ENCODE measurements around the gene LSM7. TPM values are rescaled to one million over a fixed set of nuclear protein-coding genes. Genes with fewer than 3 reads are reported as not detected.

LSM7 gene
- total RNA-seq, 1 experiment from 2014 or later, result 97.3 TPM

DNA sequence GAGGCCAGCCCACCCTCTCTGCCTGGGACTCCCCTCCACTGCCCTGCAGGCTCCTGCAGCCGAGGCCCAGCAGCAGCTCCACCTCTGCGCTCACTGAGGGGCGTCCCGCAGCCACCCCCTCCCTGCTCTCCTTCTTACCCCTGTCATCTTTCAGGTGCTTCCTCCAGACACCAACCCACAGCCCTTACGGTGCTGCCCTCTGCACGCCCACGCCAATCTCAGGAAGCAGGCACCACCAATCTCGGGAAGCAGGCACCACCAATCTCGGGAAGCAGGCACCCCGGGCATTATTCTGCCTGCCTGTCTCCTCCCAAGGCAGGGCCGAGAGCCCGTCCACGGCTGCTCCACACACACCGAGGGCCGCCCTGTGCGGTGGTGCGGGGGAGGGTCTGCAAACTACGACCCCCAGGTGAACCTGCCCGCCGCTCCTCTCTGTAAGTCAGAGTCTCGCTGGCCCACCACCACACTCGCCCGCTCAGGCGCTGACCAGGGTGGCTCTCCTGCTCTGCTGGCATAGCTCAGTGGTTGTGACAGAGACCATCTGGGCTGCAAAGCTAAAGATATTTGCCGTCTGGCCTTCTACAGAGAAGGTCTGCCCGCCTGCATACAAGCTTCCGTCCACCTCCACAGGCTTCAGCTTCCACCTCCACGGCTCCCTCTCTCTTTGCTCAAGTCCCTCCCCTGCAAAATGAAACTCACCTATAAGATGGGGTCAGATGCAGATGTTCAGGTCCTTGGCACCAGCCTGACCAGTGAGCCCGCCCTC is 2.9 kb downstream of the LSM7 start:
- no peak for DNase-seq (ENCODE audit: low read depth, low spot score)

DNA sequence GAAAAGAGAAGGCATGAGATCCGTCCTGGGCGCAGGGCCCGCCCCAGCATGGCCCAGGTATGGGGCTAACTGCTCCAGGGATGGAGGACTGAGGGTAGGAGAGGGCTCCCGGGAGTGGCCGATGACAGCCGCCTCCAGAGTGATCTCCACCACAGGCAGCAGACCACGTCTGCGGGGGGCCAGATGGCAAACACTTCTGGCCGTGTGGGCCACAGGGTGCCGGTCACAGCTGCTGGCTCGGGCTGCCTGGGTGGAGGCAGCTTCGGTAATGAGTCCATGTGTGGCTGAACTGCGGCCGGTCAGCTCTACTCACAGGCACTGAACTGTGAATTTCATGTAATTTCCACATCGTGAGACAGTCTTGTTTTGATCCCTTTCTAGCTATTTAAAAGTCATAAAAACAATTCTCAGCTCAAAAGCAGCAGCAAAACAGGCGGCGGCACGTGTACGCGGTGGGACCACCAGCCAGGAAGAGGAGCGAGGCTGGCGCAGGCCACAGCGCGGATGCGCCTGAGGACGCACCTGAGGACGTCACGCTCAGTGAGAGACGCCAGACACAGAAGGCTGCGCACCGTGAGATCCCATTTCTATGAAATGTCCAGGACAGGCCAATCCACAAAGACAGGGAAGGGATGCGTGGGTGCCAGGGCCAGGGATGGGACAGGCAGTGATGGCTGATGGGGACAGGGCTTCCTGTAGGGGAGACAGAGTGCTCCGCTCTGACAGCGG is 4.0 kb downstream of the LSM7 start:
- ATAC-seq (no peak), DNase-seq (ENCODE audit: low read depth, low spot score) (no peak)
- POLR2A ChIA-PET, result no interaction called here
- peaks cover 3% of the 10 kb centered on the region; the same call in 1 of the 2 replicates for H3K4me1 ChIP-seq (ENCODE audit: control insufficient read depth, insufficient read depth, low read length)
- in situ Hi-C loops (cut with HindIII; ENCODE audit: low pct_unique_long_range_greater_than_20kb, low sequenced_read_pairs), result no loop called here
- no TSS peak for BruUV-seq (replicated peaks)
- H3K27me3 ChIP-seq (ENCODE audit: control insufficient read depth, insufficient read depth, low read length), result no peaks in the 10 kb centered on the region
- intact Hi-C loops (cut with micrococcal nuclease; ENCODE audit: unreplicated experiment), result no loop called here
- H3K36me3 ChIP-seq (ENCODE audit: control insufficient read depth, insufficient read depth, low read length), result peaks cover 3% of the 10 kb centered on the region; the same call in 1 of the 2 replicates
- TF ChIP-seq REST (IDR thresholded peaks at IDR 0.05; ENCODE audit: insufficient read depth in 1 of 2, low read depth in 2 of 2, low read length in 1 of 2), result no peak
- no peak for TF ChIP-seq POLR2AphosphoS5 (IDR thresholded peaks at IDR 0.05; ENCODE audit: low read depth, low read length)
- TF ChIP-seq TCF7L2 (IDR thresholded peaks at IDR 0.05; ENCODE audit: low read depth, low read length), result no peak
- TF ChIP-seq, protein P1, sequence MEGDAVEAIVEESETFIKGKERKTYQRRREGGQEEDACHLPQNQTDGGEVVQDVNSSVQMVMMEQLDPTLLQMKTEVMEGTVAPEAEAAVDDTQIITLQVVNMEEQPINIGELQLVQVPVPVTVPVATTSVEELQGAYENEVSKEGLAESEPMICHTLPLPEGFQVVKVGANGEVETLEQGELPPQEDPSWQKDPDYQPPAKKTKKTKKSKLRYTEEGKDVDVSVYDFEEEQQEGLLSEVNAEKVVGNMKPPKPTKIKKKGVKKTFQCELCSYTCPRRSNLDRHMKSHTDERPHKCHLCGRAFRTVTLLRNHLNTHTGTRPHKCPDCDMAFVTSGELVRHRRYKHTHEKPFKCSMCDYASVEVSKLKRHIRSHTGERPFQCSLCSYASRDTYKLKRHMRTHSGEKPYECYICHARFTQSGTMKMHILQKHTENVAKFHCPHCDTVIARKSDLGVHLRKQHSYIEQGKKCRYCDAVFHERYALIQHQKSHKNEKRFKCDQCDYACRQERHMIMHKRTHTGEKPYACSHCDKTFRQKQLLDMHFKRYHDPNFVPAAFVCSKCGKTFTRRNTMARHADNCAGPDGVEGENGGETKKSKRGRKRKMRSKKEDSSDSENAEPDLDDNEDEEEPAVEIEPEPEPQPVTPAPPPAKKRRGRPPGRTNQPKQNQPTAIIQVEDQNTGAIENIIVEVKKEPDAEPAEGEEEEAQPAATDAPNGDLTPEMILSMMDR (IDR thresholded peaks at IDR 0.05), result no peak
- TF ChIP-seq SIN3A (IDR thresholded peaks at IDR 0.05; ENCODE audit: borderline replicate concordance, insufficient read depth, low read depth, low read length), result no peak
- H3K9me3 ChIP-seq (ENCODE audit: control insufficient read depth, insufficient read depth, low read depth, low read length), result no peaks in the 10 kb centered on the region
- H3K27ac ChIP-seq (ENCODE audit: low read length), result no peak overlapping the region
- CTCF ChIA-PET, result no interaction called here
- no peak overlapping the region for H3K4me3 ChIP-seq (ENCODE audit: low read depth in 2 of 2, low read length in 2 of 2)

More for the DNA sequence above, 2.9 kb downstream of the LSM7 start:
- Histone ChIP-seq H3K27ac (ENCODE audit: low read length) (no peak overlapping the region), H3K36me3 (ENCODE audit: control insufficient read depth, insufficient read depth, low read length) (peaks cover 3% of the 10 kb centered on the region; the same call in 1 of the 2 replicates), H3K27me3 (ENCODE audit: control insufficient read depth, insufficient read depth, low read length) (no peaks in the 10 kb centered on the region), H3K9me3 (ENCODE audit: control insufficient read depth, insufficient read depth, low read depth, low read length) (no peaks in the 10 kb centered on the region), H3K4me1 (ENCODE audit: control insufficient read depth, insufficient read depth, low read length) (peaks cover 3% of the 10 kb centered on the region; the same call in 1 of the 2 replicates), H3K4me3 (ENCODE audit: low read depth in 2 of 2, low read length in 2 of 2) (no peak overlapping the region)
- ChIA-PET CTCF (no interaction called here), POLR2A (no interaction called here)
- TF ChIP-seq POLR2AphosphoS5 (IDR thresholded peaks at IDR 0.05; ENCODE audit: low read depth, low read length) (no peak), TCF7L2 (IDR thresholded peaks at IDR 0.05; ENCODE audit: low read depth, low read length) (no peak), SIN3A (IDR thresholded peaks at IDR 0.05; ENCODE audit: borderline replicate concordance, insufficient read depth, low read depth, low read length) (no peak), REST (IDR thresholded peaks at IDR 0.05; ENCODE audit: insufficient read depth in 1 of 2, low read depth in 2 of 2, low read length in 1 of 2) (no peak)
- TF ChIP-seq, protein P1 (IDR thresholded peaks at IDR 0.05), result no peak
- in situ Hi-C loops (cut with HindIII; ENCODE audit: low pct_unique_long_range_greater_than_20kb, low sequenced_read_pairs) (no loop called here), intact Hi-C loops (cut with micrococcal nuclease; ENCODE audit: unreplicated experiment) (no loop called here)
- no peak for ATAC-seq
- BruUV-seq (replicated peaks), result no TSS peak

All from Panc1 (cell line).